Calu3 (cell line): Measurements from ENCODE around the gene KIF21A. TPM values are rescaled to one million over a fixed set of nuclear protein-coding genes. Genes with fewer than 3 reads are reported as not detected.

Experiments
- BruUV-seq: library from RNA; stranded (reverse); fragments of 400-500 nt; replicated peaks from 2 replicates; lab custom pipeline; 2021; lab: Mats Ljungman, UMichigan
- CTCF ChIA-PET: fragments of 300-600 bp; sonication (Branson Sonifier 250); formaldehyde crosslinking; loops from one replicate; lab custom pipeline; 2022; ENCODE audit warnings: antibody characterized with exemption; lab: Charles Lee
- DNase-seq: peaks from one replicate; pipeline ENCODE4 v3.0.0; 2022
- H3K27ac Mint-ChIP-seq: one replicate; pipeline ENCODE4 v1.8.0; 2022; ENCODE audit warnings: mixed read lengths; ENCODE audit not compliant: unreplicated experiment
- H3K27me3 Mint-ChIP-seq: one replicate; pipeline ENCODE4 v1.8.0; 2022; ENCODE audit warnings: mixed read lengths; ENCODE audit not compliant: unreplicated experiment
- H3K36me3 Mint-ChIP-seq: one replicate; pipeline ENCODE4 v1.8.0; 2022; ENCODE audit warnings: mild to moderate bottlenecking, moderate library complexity, mixed read lengths; ENCODE audit not compliant: insufficient read depth, unreplicated experiment
- H3K4me1 Mint-ChIP-seq: one replicate; pipeline ENCODE4 v1.8.0; 2022; ENCODE audit warnings: mild to moderate bottlenecking, low read depth, mixed read lengths; ENCODE audit not compliant: unreplicated experiment
- H3K4me3 Mint-ChIP-seq: one replicate; pipeline ENCODE4 v1.8.0; 2022; ENCODE audit warnings: mild to moderate bottlenecking, low read depth, moderate library complexity, mixed read lengths; ENCODE audit not compliant: unreplicated experiment
- H3K9me3 Mint-ChIP-seq: one replicate; pipeline ENCODE4 v1.8.0; 2022; ENCODE audit warnings: low read depth, mixed read lengths; ENCODE audit not compliant: unreplicated experiment
- intact Hi-C: fragments of 100-400 bp; cut with micrococcal nuclease; formaldehyde crosslinking; loops from one replicate; pipeline ENCODE4 v1.10.0; 2022; ENCODE audit not compliant: unreplicated experiment
- total RNA-seq: library from RNA; stranded (reverse); gene quantifications from 2 replicates; pipeline ENCODE4 v1.2.3, GENCODE V29; 2022
- TF ChIP-seq, protein P1 (sequence below): fragments of 200-600 bp; IDR thresholded peaks from one replicate; pipeline ENCODE4 v1.8.0; 2022; ENCODE audit warnings: antibody characterized with exemption; ENCODE audit not compliant: unreplicated experiment

KIF21A gene
- total RNA-seq, 1 experiment from 2014 or later: 28.7 TPM

- no peaks in the 10 kb centered on the region for H3K9me3 Mint-ChIP-seq
- no TSS peak for BruUV-seq
- H3K27ac Mint-ChIP-seq: no peak overlapping the region
- no peak for DNase-seq
- no peaks in the 10 kb centered on the region for H3K27me3 Mint-ChIP-seq
- peaks cover 4% of the 10 kb centered on the region for H3K36me3 Mint-ChIP-seq
- no peak overlapping the region for H3K4me3 Mint-ChIP-seq
- intact Hi-C loops: no loop called here
- TF ChIP-seq, protein P1, sequence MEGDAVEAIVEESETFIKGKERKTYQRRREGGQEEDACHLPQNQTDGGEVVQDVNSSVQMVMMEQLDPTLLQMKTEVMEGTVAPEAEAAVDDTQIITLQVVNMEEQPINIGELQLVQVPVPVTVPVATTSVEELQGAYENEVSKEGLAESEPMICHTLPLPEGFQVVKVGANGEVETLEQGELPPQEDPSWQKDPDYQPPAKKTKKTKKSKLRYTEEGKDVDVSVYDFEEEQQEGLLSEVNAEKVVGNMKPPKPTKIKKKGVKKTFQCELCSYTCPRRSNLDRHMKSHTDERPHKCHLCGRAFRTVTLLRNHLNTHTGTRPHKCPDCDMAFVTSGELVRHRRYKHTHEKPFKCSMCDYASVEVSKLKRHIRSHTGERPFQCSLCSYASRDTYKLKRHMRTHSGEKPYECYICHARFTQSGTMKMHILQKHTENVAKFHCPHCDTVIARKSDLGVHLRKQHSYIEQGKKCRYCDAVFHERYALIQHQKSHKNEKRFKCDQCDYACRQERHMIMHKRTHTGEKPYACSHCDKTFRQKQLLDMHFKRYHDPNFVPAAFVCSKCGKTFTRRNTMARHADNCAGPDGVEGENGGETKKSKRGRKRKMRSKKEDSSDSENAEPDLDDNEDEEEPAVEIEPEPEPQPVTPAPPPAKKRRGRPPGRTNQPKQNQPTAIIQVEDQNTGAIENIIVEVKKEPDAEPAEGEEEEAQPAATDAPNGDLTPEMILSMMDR: no peak
- CTCF ChIA-PET: no interaction called here
- no peaks in the 10 kb centered on the region for H3K4me1 Mint-ChIP-seq
These were observed 115.4 kb downstream of the KIF21A start for GRCh38 chr12:39327510-39327909.

GRCh38 chr12:39319180-39319579 is 123.7 kb downstream of the KIF21A start:
- Mint-ChIP-seq H3K4me1 (no peaks in the 10 kb centered on the region), H3K27ac (no peak overlapping the region), H3K4me3 (no peak overlapping the region), H3K36me3 (peaks cover 5% of the 10 kb centered on the region), H3K27me3 (no peaks in the 10 kb centered on the region), H3K9me3 (no peaks in the 10 kb centered on the region)
- CTCF ChIA-PET: no interaction called here
- TF ChIP-seq, protein P1: no peak
- intact Hi-C loops: loop anchor here (5.0 to 10.0 kb wide), 3 partner anchors 123 to 373 kb away; partner anchors contain the start of gene KIF21A
- DNase-seq: no peak
- BruUV-seq: no TSS peak

- TF ChIP-seq, protein P1: no peak
- Mint-ChIP-seq H3K4me3 (no peak overlapping the region), H3K9me3 (peaks cover 2% of the 10 kb centered on the region), H3K4me1 (no peaks in the 10 kb centered on the region), H3K36me3 (peaks cover 5% of the 10 kb centered on the region), H3K27me3 (no peaks in the 10 kb centered on the region), H3K27ac (no peak overlapping the region)
- CTCF ChIA-PET: no interaction called here
- intact Hi-C loops: loop anchor here (10.0 kb wide), 1 partner anchor 220 kb away; no protein-coding TSS in a partner anchor
- no TSS peak for BruUV-seq
- DNase-seq: no peak
These were observed 128.4 kb downstream of the KIF21A start for GRCh38 chr12:39314547-39314946.

- Mint-ChIP-seq H3K4me3 (no peak overlapping the region), H3K4me1 (no peaks in the 10 kb centered on the region), H3K9me3 (peaks cover 2% of the 10 kb centered on the region), H3K27me3 (no peaks in the 10 kb centered on the region), H3K36me3 (no peaks in the 10 kb centered on the region), H3K27ac (no peak overlapping the region)
- TF ChIP-seq, protein P1: no peak
- no TSS peak for BruUV-seq
- intact Hi-C loops: no loop called here
- no peak for DNase-seq
- CTCF ChIA-PET: no interaction called here
These were observed 133.4 kb downstream of the KIF21A start for GRCh38 chr12:39309516-39309915.
